Measurements from ENCODE around the gene PUDP.
A peak's percentile ranks its signal among the peaks of the same experiment; 100 is the strongest.
"Not testable (repeated sequence)": the region's sequence is repeated elsewhere in the genome, so short reads cannot be mapped to it uniquely, and the experiment has no call there.

Gene PUDP

DNA sequence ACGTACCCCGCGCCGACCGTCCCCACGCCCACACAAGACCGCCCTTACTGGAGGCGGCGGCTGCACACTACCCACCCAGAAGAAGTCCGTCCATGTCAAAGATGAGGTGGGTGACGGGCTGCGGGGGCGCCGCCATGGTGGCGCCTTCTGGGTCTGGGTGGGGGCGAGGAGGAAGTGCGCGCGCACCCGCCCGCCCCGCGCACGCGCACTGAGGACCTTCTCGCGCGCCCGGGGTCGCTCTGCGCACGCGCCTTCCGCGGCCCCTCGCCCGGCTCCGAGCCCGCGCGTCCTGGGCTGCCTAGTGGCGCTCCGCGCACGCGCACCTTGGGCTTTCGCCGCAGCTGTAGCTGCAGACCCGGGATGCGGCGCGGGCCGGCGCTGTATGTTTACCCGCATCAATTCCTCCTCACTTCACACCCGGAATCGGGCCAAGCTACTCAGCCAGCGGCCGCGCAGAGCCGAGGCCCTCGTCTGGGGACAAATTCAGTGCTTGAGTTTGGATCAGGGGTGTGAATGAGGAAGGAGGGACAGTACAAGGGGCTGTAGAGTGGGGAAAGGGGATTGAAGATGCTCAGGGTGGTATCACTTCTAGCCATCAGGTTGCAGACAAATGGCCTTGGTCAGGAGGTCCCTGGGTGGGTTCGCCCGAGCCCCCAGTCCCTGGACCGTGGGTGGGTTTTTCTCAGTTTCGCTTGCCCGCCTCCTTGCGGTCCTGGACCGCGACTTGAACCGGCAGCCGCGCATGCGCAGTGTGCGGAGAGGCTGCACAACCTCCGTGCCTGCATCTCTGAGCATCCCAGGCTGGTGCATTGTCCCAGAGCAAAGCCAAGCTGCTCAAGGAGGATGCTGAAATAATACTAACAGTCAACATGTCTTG lies at the start of gene PUDP:
TSS of gene PUDP (minus strand) at position 176 of the 877 bp plus-strand sequence. CDS start at position 136, 40 bp downstream.
- peak; percentile 88 to 93 for DNase-seq

DNA sequence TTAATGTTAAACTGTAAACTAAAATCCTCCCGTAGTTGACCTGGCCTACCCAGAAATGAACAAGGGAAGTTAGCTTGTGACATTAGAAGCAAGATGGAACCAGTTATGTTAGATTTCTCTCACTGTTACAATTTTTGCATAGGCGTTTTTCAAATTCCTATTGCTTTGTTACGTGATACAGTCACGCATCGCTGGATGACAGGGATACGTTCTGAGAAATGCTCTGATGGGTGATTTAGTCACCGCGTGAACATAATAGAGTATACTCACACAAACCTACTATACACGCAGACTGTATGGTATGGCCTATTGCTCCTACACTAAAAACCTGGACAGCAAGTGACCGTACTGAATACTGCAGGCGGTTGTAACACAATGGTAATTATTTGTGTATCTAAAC lies 46.7 kb upstream of the PUDP start:
- DNase-seq, result no peak

DNA sequence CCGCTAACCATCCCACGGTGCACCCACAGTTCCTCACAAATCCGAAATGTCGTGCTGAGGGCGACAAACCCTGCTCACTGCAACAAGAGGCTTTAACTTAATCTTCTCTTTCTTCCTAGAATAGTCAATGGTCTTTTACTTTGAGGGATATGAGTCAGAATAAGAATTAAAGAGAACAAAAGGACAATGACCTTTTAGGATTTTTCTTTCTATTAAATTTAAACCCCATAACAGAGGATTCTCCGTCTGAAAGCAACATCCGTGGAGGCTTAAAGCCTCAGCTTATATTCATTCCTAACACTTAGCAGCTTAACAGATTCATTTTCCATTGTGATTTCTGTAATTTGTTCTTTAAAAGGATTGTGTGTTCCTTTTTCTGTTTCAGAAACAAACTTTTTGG lies 44.9 kb upstream of the PUDP start:
- no peak for DNase-seq

DNA sequence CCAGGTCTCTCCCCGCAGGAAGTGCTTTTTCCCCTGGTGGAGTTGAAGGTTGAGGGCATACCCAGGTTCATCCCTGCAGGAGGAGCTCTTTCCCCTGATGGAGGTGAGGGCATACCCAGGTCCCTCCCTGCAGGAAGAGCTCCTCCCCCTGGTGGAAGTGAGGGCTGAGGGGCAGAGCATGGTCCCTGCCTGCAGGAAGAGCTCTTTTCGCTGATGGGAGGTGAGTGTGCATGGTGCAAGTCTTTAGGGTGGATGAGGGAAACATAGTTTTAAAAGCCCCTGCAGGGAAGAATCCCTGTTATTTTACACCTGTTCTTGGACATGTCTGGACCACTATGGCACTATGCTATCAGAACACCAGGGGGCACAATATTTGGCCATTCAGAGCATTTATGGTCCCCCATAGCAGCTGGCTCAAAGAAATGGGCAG lies 43.7 kb upstream of the PUDP start:
- DNase-seq, result no peak

DNA sequence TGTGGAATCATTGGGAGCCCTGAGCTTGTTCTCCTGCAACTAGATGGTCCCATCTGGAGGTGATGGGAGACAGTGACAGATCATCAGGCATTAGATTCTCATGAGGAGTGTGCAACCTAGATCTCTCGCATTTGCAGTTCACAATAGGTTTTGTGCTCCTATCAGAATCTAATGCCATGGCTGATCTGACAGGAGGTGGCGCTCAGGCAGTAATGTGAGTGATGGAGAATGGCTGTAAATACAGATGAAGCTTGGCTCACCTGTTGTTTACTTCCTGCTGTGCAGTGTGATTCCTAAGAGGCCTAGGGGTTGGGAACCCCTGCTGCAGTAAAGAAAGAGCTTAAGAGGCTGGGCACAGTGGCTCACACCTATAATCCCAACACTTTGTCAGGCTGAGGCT lies 42.2 kb upstream of the PUDP start:
- DNase-seq, result no peak

DNA sequence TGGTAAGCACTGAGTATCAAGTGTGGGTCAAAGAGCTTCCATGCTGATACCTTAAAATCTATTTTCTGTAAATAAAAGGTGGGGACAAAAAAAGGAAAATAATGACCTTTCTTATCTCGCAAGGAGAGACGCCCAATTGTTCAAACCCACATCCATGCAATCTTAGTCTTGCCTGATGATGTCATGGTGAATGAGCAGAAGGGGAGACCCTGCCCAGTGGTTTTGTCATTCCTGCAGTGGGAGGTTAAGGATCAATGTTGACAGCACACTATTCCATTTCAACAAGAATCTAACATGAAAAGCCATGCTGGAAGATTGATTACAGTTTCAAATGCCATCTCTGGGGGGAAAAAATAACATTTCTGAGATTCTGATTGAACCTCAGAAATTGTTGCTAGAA lies 40.7 kb upstream of the PUDP start:
- no peak for DNase-seq

DNA sequence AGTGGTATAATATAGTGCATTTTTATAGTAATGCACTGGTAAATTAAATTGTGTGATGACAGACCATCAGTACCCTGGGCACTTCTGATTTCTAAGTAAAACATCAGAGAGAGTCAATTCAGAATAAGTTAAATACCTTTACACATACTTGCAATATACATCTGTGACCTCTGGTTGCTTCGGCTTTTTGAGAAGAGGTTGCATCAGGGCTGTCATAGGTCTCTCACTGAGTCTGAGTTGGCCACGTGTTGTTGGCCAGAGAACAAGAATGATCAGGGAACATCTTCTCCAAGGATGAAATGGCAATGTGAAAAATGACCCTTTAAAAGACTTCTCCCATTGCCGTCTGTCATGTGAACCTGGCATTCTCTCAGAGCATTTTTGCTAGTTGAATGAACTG lies 36.9 kb upstream of the PUDP start:
- no peak for DNase-seq

DNA sequence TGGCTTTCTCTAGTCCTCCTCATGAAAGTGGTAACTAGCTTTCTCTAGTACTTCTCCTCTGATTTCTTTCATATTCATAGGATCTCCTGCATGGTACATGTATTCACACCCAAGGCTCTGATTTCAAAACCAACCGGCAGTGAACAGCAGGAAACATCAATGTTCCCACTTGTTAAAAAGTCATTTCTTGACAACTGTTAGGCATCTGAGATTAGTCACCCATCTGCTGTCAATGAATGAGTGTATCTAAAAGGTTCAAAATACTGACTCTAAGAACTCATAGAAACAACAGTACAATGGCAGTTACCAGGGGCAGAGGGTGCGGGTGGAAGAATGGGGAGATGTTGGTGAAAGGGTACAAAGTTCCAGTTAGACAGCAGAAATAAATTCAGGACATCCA lies 31.5 kb upstream of the PUDP start:
- no peak for DNase-seq

DNA sequence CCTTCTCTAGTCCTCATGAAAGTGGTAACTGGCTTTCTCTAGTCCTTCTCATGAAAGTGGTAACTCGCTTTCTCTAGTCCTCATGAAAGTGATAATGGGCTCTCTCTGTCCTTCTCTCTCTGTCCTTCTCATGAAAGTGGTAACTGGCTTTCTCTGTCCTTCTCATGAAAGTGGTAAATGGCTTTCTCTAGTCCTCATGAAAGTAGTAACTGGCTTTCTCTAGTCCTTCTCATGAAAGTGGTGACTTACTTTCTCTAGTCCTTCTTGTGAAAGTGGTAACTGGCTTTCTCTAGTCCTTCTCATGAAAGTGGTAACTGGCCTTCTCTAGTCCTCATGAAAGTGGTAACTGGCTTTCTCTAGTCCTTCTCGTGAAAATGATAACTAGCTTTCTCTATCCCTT lies 30.9 kb upstream of the PUDP start:
- DNase-seq, result not testable (repeated sequence)

DNA sequence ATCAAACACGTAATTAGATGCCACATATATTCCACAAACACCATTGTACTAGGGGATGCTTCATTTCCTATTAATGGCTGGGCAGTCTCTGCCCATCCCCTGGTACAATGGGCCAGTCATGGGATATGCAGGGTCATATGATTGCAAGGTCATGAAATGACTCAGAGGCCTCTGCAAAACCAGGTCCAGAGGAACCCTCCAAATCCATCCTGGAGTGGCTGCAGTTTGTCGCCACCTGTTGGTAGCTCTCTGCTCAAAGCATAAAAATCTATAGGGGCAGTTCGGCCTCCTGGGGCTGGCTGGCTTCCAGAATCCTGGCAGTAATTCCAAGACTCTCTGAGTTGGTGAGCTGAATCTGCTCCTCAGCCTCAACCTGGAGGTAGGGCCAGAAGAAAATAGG lies 22.9 kb upstream of the PUDP start:
- DNase-seq, result peak; percentile 22 to 32

DNA sequence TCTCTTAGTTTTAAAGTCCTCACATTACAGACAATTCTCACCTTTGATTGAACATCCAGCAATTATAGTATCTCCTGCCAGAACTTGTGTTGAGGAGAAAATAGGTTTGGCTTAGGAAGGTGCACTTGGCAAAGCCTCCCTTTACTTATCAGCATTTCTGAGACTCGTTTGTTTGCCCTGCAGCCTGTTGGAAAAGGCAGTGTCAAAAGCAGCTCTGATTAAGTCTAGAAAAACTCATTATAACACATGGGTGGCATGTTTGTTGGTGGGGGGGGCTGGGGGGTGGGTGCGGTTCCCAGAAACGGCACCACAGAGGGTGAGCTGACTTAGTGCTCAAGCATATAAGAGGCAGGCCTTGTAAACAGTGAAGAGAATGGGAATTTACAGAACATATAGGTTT lies 21.7 kb upstream of the PUDP start:
- no peak for DNase-seq

DNA sequence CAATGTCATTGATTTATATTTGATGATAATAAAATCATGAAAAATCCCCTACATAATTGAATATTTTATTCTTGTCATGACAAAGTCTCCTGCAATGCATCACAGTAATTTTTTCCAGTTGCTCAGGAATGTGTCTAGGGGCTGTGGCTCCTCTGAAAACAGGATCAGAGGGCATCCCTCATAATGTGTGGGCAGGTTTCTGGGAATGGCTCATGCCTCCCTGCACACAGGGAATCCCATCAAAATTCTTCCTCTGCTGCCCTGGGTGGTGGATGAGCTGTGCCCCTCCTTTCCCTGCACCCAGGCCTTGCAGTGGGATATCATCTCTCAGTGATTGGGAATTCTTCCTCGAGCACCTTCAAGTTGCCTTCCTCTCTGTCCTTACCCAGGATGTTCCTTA lies 20.4 kb upstream of the PUDP start:
- no peak for DNase-seq

DNA sequence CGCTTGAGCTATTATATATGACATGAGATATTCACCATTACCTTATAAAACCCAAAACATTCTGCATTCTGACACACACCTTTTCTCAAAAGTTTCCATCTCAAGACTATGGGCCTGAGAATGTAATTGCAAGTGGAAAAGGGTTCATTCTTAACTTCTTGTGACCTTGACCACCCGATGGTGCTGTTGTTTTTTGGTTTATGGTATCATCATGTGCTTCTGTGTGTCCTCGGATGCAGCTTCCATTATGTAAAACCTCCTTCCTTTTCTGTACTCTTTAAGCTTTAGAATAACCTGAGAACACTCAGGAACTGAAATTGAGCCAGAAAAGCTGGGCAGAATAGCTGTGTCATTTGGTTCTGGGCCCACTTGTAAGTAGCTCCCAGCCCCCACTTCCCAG lies 16.2 kb upstream of the PUDP start:
- no peak for DNase-seq

DNA sequence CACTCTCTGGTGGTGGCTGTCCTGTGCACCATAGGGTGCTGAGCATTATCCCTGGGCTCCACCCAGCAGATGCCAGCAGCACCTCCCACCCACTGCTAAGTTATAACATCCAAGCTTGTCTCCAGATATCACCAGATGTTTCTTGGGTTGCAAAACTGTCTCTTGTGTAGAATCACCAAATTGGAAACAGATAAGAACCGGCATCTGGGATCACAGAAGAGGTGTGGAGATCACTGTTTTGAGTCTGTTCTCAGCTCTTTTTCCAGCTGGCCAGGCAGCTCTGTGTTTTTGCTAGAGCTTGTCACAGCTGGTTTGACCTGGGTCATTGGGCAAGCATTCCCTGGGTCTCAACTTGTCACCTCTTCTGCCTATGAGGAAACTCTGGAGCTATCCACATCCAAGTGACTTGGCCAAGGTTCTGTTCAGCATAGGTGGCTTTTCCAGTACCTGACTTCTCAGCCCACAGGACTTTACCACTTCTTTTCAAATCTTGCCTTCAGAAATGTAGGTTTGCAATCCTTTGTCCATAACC lies 15.3 kb upstream of the PUDP start:
- DNase-seq, result no peak

DNA sequence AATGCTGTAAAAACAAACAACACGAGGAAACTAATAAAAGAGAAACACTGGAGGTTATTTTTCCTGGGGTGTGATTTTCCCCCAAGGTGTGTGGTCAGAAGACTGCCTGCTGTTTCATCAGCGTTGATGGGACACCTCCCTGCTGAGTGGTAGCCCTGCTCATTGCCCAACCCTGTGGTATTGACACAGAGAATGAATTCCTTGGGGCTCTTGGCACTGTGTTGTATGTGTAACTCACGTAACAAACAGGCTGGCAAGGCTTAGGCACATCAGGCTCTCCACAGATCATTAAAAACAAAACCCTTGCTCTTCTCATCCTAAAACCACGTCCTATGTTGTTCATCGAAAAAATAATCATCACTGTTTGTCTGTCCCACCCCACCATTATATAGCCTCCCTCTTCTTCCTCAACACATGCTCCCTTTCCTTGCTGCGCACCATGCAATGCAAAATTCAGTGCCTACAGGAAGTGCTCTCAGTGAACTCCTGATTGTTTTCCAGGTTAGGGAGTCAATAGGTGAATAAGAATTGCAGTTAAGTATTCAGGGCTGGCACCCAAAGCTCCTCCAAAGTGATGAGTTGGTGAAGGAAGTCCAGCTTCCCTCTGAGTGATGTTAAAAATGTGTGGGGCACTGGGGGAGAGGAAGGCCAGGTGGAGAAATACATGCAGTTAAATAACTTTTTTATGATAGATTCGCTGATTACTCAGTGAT lies 11.4 kb upstream of the PUDP start:
- no peak for DNase-seq

DNA sequence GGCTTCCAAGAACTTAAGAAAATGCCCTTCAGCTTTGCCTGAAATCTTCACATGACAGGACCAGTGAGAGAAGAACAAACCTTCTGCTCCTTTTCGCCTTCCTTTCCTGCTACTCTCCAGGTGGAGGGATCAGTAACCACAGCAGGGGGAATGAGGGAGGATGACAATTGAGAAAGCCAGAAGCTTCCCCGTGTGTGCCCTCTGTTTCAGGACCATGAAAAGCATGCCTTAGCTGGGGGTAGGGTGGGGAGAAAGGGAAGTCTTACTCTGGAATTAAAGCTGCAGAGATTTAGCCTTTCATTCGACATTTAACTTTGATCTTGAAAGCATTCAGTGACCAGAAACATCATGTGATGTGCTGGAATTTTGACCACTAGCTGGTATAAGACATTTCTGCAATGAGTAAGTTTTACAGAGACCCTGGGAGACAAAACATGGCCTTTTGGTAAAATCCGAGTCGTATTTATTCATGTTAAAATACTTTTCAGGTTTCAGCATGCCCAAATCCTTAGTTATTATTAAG lies 10.6 kb upstream of the PUDP start:
- no peak for DNase-seq

DNA sequence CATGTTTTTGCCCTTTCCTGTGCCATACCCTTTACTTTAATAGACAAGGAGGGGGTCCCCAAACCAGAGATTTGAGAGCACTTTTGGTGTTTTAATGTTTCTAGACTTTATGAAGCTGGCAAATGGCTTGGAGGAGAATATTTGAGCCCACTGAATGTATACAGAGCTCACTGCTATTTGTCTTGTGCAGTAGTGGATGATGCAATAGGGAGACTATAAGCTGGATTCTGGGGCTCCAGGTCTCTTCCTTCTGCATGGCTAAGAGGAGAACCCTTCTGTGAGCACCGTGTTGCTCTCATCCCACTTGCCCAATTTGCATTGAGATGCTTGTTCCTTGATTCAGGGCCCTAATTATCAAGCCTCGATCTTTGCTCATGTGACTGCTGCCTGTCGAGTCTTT lies 8.9 kb upstream of the PUDP start:
- DNase-seq, result no peak

DNA sequence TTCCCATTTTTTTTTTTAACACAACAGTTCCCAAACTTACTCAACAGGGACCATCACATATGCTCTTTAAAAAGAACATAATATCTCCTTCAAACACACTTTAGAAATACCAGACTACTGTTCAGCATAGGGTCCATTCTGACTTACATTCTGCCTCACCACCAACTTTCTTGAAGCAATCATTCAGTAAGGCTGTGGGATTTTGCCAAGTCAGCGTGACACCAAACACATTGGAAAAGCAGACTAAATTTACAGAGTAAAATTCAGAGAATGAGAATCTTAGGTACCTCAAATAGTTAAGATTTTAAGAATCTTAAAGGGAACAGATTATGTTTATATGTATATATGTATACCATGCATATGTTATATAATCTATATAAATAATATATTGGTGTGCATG lies 7.2 kb upstream of the PUDP start:
- no peak for DNase-seq

DNA sequence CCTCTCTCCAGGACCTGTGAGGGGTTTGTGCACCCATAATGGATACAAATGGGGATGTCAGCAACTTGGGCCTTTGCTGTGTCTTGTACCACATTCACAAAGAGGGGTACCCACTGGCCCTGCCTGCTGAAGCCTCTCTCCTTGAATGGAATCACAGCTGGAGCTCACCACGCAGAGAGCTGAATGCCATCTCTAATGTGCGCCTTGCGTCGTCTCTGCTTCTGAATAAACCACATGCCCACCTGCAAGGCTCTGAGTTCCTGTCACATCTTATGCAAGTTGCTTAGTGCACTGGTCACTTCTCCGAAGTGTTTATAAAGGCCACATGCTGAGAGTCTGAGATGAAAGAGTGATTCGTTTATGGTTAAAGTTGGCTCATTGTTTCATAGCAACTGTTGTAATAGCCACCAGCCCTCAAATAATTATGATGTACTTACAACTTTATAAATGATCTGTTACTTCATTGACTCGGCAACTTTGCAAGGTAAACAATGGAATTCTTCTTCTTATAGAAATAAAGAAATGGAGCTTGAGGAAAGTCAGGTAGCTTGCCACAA lies 6.2 kb upstream of the PUDP start:
- DNase-seq, result no peak

DNA sequence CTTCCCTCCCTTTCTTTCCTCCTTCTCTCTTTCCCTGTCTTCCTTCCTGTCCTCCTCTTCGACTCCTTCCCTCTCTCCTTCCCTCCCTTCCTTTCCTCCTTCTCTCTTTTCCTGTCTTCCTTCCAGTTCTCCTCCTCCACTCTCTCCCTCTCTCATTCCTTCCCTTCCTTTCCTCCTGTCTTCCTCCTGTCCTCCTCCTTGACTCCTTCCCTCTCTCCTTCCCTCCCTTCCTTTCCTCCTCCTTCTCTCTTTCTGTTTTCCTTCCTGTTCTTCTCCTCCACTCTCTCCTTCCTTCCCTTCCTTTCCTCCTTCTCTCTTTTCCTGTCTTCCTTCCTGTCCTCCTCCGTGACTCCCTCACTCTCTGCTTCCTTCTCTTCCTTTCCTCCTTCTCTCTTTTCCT lies 5.3 kb upstream of the PUDP start:
- no peak for DNase-seq

DNA sequence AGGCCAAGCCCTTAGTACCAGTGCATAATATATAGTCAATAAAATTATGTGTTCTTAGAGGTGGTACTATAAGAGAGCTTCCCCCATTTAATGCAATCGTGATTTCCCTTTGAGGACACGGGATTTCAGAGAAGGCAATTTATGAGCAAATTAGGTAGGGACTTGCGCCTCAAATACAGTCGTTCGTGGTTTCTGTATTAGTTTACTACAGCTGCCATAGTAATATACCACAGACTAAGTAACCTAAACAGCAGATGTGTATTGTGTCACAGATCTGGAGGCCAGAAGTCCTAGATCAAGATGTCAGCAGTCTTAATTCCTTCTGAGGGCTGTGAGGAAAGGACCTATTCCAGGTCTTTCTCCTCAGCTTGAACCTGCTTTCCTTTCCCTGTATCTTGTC lies 1.5 kb upstream of the PUDP start:
- no peak for DNase-seq

DNA sequence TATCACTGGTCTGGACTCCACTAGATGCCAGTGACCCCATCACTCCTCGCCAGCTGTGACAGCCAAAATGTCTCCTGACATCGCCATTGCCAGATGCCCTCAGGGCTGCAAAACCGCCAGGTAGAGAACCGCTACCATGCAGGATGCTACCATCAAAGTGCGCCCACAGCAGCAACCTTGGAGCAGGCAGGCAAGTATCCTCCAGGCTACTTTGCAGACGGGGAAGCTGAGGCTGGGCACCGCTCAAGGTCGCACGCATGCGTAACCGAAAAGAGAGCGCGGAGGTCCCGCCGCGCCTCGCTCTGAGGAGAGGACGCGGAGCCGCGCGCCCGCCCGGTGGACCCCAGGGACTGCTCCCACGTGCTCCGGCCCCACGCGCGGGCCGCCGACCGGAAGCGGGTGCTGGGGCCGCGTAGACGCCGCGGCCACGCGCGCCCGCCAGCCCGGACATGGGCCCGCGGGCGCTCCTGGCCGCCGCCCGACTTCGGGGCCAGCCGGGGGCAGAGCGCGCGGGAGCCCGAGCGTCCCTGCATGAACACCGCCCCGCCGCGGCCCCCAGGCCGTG lies 458 bp downstream of the PUDP start, which contains the start of gene STS:
TSS of gene STS (plus strand) at position 300 of the 565 bp plus-strand sequence. CDS start 105,488 bp downstream, outside the sequence.
- peak; percentile 30 to 34 for DNase-seq
